Measurements from ENCODE around the gene LCP2.

LCP2 gene

GRCh38 chr5:170220191-170220590, 77.4 kb downstream of the LCP2 start:
- no peak for DNase-seq (ENCODE audit: low read depth)
- no peak overlapping the region for H3K4me3 ChIP-seq (ENCODE audit: low read length)
- TF ChIP-seq CTCF (conservative IDR thresholded peaks at IDR 0.05; ENCODE audit: low read length) = no peak

DNA sequence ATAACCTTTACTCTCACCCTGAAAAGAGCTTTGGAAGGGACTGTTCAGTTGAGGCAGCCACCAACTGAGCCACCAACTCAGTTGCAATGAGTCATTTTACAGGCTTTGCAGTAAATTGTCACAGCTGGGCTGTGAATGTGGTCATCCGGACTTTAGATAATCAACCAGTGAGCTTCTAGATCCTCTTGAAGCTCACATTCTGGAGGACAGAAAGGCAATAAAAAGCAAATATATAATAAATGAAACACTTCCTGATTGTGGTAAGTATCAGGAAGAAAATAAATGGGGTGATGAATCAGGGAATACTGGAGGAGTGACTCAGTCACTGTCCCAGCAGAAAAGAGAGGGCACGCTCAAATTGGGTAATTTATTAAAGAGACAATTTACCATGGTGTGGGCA, 78.0 kb downstream of the LCP2 start:
- DNase-seq (ENCODE audit: low read depth) = peak; percentile 80
- TF ChIP-seq CTCF (conservative IDR thresholded peaks at IDR 0.05; ENCODE audit: low read length) = no peak
- H3K4me3 ChIP-seq (ENCODE audit: low read length) = no peak overlapping the region

DNA sequence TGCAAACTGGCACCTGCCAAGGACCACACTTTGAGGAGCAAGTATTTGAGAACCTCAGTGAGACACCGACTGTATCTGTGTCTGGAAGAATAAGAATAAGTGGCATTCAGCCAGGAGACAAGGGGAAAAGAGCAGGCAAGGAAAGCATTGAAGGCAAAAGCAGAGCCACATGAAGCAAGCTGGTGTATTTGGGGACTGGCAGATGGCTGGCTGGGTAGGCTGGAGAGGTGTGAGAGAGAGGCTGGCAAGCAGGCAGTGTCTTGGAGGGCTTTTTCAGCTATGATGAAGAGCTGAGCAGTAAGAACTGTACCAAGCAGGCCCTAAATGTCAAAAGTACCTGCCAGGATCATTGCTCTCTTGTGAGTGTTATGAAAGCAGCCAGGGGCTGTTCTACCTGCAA, 78.9 kb downstream of the LCP2 start:
- no peak for DNase-seq (ENCODE audit: low read depth)
- no peak overlapping the region for H3K4me3 ChIP-seq (ENCODE audit: low read length)
- no peak for TF ChIP-seq CTCF (conservative IDR thresholded peaks at IDR 0.05; ENCODE audit: low read length)

DNA sequence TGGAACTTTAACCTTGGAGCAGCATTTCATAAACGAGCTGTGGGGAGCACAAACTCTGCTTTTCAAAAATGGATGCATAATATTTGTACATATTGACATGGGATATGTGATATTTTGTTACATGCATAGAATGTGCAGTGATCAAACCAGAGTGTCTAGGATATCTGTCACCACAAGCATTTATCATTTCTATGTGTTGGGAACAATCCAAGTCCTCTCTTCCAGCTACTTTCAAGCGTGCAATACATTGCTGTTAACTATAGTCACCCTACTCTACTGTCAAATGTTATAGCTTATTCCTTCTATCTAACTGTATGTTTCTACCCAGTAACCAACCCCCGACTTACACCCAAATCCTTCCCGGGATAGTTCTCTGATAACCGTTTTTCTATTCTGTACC, 79.7 kb downstream of the LCP2 start:
- no peak for DNase-seq (ENCODE audit: low read depth)
- TF ChIP-seq CTCF (conservative IDR thresholded peaks at IDR 0.05; ENCODE audit: low read length) = no peak
- H3K4me3 ChIP-seq (ENCODE audit: low read length) = no peak overlapping the region

DNA sequence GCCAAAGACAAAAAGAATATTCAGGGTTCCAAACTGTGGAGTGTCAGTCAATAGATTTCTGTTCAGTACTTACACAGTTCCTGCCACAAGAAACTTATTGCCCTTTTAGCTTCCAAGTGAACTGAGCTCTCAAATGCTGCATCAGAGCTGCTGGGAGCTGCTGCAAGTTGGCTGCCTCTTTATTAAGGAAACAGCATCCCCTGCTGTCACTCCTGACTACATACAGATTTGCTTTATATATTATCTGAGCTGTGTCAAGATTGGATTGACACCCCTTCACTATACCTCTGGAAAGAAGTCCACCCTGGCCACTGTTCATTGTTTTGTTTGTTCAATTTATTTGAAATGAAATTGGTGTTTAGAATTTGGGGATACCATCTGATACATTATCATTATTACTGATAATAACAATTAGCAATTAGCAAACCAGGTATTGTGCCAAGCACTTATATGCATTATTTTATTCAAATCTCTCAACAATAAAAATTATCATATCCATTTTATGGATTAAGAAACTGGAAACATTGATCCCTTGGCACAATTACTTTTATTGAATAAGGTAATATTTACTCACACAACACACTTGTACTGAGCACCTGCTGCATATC, 81.2 kb downstream of the LCP2 start:
- peak; percentile 73 for TF ChIP-seq CTCF (conservative IDR thresholded peaks at IDR 0.05; ENCODE audit: low read length)
- H3K4me3 ChIP-seq (ENCODE audit: low read length) = no peak overlapping the region
- peak; percentile 73 for DNase-seq (ENCODE audit: low read depth)

GRCh38 chr5:170211575-170212334, 85.8 kb downstream of the LCP2 start:
- no peak for TF ChIP-seq CTCF (conservative IDR thresholded peaks at IDR 0.05; ENCODE audit: low read length)
- no peak overlapping the region for H3K4me3 ChIP-seq (ENCODE audit: low read length)
- DNase-seq (ENCODE audit: low read depth) = no peak

- no peak overlapping the region for H3K4me3 ChIP-seq (ENCODE audit: low read length)
- DNase-seq (ENCODE audit: low read depth) = no peak
- no peak for TF ChIP-seq CTCF (conservative IDR thresholded peaks at IDR 0.05; ENCODE audit: low read length)
Measured at GRCh38 chr5:170206958-170207357, 90.6 kb downstream of the LCP2 start.
